ENCODE measurements around the gene S1PR2. TPM values are rescaled to one million over a fixed set of nuclear protein-coding genes. Genes with fewer than 3 reads are reported as not detected.

The S1PR2 gene
- total and polyA plus RNA-seq, 4 donors: 3.3 to 14.3 (median 7.0) TPM

GRCh38 chr19:10230173-10230860 lies 814 bp downstream of the S1PR2 start:
- 0 to 1% methylated on average over 65 to 70 of the region's 70 CpGs for WGBS, 2 donors
- ATAC-seq (ENCODE audit: low FRiP score) (peak; percentile 34), DNase-seq (peak; percentile 79 to 87)
- H3K27ac ChIP-seq (ENCODE audit: low read depth in 1 of 2, low read length in 2 of 2): no peak overlapping the region
- intact Hi-C loops (cut with DNase I): no loop called here
- no peaks in the 10 kb centered on the region for H3K9me3 ChIP-seq (ENCODE audit: control insufficient read depth, low read length)
- H3K36me3 ChIP-seq (ENCODE audit: control insufficient read depth in 1 of 2, insufficient read depth in 2 of 2, low read length in 1 of 2): no peaks in the 10 kb centered on the region
- no peaks in the 10 kb centered on the region for H3K27me3 ChIP-seq (ENCODE audit: control insufficient read depth in 1 of 2, insufficient read depth in 2 of 2, low read length in 1 of 2)
- H3K4me3 ChIP-seq (ENCODE audit: low read length in 2 of 2): peak overlapping the region; percentile 44 to 77
- H3K4me1 ChIP-seq (ENCODE audit: control insufficient read depth in 1 of 2, insufficient read depth in 2 of 2, low read length in 2 of 2): no peaks in the 10 kb centered on the region

GRCh38 chr19:10228920-10229319 lies 2.2 kb downstream of the S1PR2 start:
- Histone ChIP-seq H3K27me3 (ENCODE audit: control insufficient read depth in 1 of 2, insufficient read depth in 2 of 2, low read length in 1 of 2) (no peaks in the 10 kb centered on the region), H3K27ac (ENCODE audit: low read depth in 1 of 2, low read length in 2 of 2) (no peak overlapping the region), H3K9me3 (ENCODE audit: control insufficient read depth, low read length) (no peaks in the 10 kb centered on the region), H3K36me3 (ENCODE audit: control insufficient read depth in 1 of 2, insufficient read depth in 2 of 2, low read length in 1 of 2) (no peaks in the 10 kb centered on the region), H3K4me1 (ENCODE audit: control insufficient read depth in 1 of 2, insufficient read depth in 2 of 2, low read length in 2 of 2) (no peaks in the 10 kb centered on the region), H3K4me3 (ENCODE audit: low read length in 2 of 2) (no peak overlapping the region)
- DNase-seq (no peak), ATAC-seq (ENCODE audit: low FRiP score) (no peak)
- intact Hi-C loops (cut with DNase I): no loop called here
- 78 to 85% methylated on average over 2 of the region's 2 CpGs for WGBS, 2 donors

- 82 to 93% methylated on average over 5 of the region's 5 CpGs for WGBS, 2 donors
- DNase-seq: no peak
Observed at GRCh38 chr19:10228393-10228792, 2.7 kb downstream of the S1PR2 start.

GRCh38 chr19:10227026-10227971 lies 3.8 kb downstream of the S1PR2 start:
- no peaks in the 10 kb centered on the region for H3K4me1 ChIP-seq (ENCODE audit: control insufficient read depth in 1 of 2, insufficient read depth in 2 of 2, low read length in 2 of 2)
- no peak overlapping the region for H3K4me3 ChIP-seq (ENCODE audit: low read length in 2 of 2)
- no peak for DNase-seq

More at GRCh38 chr19:10228393-10228792, 2.7 kb downstream of the S1PR2 start:
- no peaks in the 10 kb centered on the region for H3K36me3 ChIP-seq (ENCODE audit: control insufficient read depth in 1 of 2, insufficient read depth in 2 of 2, low read length in 1 of 2)
- no peaks in the 10 kb centered on the region for H3K4me1 ChIP-seq (ENCODE audit: control insufficient read depth in 1 of 2, insufficient read depth in 2 of 2, low read length in 2 of 2)
- intact Hi-C loops (cut with DNase I): no loop called here
- H3K4me3 ChIP-seq (ENCODE audit: low read length in 2 of 2): no peak overlapping the region
- no peaks in the 10 kb centered on the region for H3K27me3 ChIP-seq (ENCODE audit: control insufficient read depth in 1 of 2, insufficient read depth in 2 of 2, low read length in 1 of 2)
- ATAC-seq (ENCODE audit: low FRiP score): no peak
- no peaks in the 10 kb centered on the region for H3K9me3 ChIP-seq (ENCODE audit: control insufficient read depth, low read length)
- H3K27ac ChIP-seq (ENCODE audit: low read depth in 1 of 2, low read length in 2 of 2): no peak overlapping the region

GRCh38 chr19:10226376-10227025 lies 4.6 kb downstream of the S1PR2 start:
- ATAC-seq (ENCODE audit: low FRiP score) (peak; percentile 76), DNase-seq (peak; percentile 79 to 83)
- H3K27ac ChIP-seq (ENCODE audit: low read depth in 1 of 2, low read length in 2 of 2): no peak overlapping the region
- H3K4me1 ChIP-seq (ENCODE audit: control insufficient read depth in 1 of 2, insufficient read depth in 2 of 2, low read length in 2 of 2): no peaks in the 10 kb centered on the region
- no peaks in the 10 kb centered on the region for H3K27me3 ChIP-seq (ENCODE audit: control insufficient read depth in 1 of 2, insufficient read depth in 2 of 2, low read length in 1 of 2)
- H3K9me3 ChIP-seq (ENCODE audit: control insufficient read depth, low read length): no peaks in the 10 kb centered on the region
- 26 to 36% methylated on average over 12 to 13 of the region's 13 CpGs for WGBS, 2 donors
- no peak overlapping the region for H3K4me3 ChIP-seq (ENCODE audit: low read length in 2 of 2)
- intact Hi-C loops (cut with DNase I): no loop called here
- H3K36me3 ChIP-seq (ENCODE audit: control insufficient read depth in 1 of 2, insufficient read depth in 2 of 2, low read length in 1 of 2): no peaks in the 10 kb centered on the region

More at GRCh38 chr19:10227026-10227971, 3.8 kb downstream of the S1PR2 start:
- Histone ChIP-seq H3K27me3 (ENCODE audit: control insufficient read depth in 1 of 2, insufficient read depth in 2 of 2, low read length in 1 of 2) (no peaks in the 10 kb centered on the region), H3K9me3 (ENCODE audit: control insufficient read depth, low read length) (no peaks in the 10 kb centered on the region), H3K27ac (ENCODE audit: low read depth in 1 of 2, low read length in 2 of 2) (no peak overlapping the region), H3K36me3 (ENCODE audit: control insufficient read depth in 1 of 2, insufficient read depth in 2 of 2, low read length in 1 of 2) (no peaks in the 10 kb centered on the region)
- intact Hi-C loops (cut with DNase I): no loop called here
- 70 to 73% methylated on average over 26 to 28 of the region's 28 CpGs for WGBS, 2 donors
- no peak for ATAC-seq (ENCODE audit: low FRiP score)

GRCh38 chr19:10226021-10226375 lies 5.1 kb downstream of the S1PR2 start:
- Histone ChIP-seq H3K9me3 (ENCODE audit: control insufficient read depth, low read length) (no peaks in the 10 kb centered on the region), H3K4me1 (ENCODE audit: control insufficient read depth in 1 of 2, insufficient read depth in 2 of 2, low read length in 2 of 2) (no peaks in the 10 kb centered on the region), H3K27me3 (ENCODE audit: control insufficient read depth in 1 of 2, insufficient read depth in 2 of 2, low read length in 1 of 2) (no peaks in the 10 kb centered on the region), H3K4me3 (ENCODE audit: low read length in 2 of 2) (no peak overlapping the region), H3K27ac (ENCODE audit: low read depth in 1 of 2, low read length in 2 of 2) (no peak overlapping the region), H3K36me3 (ENCODE audit: control insufficient read depth in 1 of 2, insufficient read depth in 2 of 2, low read length in 1 of 2) (no peaks in the 10 kb centered on the region)
- intact Hi-C loops (cut with DNase I): no loop called here
- 76% methylated on average over 6 of the region's 6 CpGs for WGBS, 2 donors
- no peak for ATAC-seq (ENCODE audit: low FRiP score)
- no peak for DNase-seq

- 96 to 98% methylated on average over 23 of the region's 23 CpGs for WGBS, 2 donors
- H3K4me3 ChIP-seq (ENCODE audit: low read length in 2 of 2): no peak overlapping the region
- no peaks in the 10 kb centered on the region for H3K27me3 ChIP-seq (ENCODE audit: control insufficient read depth in 1 of 2, insufficient read depth in 2 of 2, low read length in 1 of 2)
- H3K9me3 ChIP-seq (ENCODE audit: control insufficient read depth, low read length): no peaks in the 10 kb centered on the region
- DNase-seq (peak in 1 of 2 donors; percentile 77), ATAC-seq (ENCODE audit: low FRiP score) (no peak)
- H3K4me1 ChIP-seq (ENCODE audit: control insufficient read depth in 1 of 2, insufficient read depth in 2 of 2, low read length in 2 of 2): no peaks in the 10 kb centered on the region
- intact Hi-C loops (cut with DNase I): no loop called here
- H3K27ac ChIP-seq (ENCODE audit: low read depth in 1 of 2, low read length in 2 of 2): no peak overlapping the region
- H3K36me3 ChIP-seq (ENCODE audit: control insufficient read depth in 1 of 2, insufficient read depth in 2 of 2, low read length in 1 of 2): no peaks in the 10 kb centered on the region
Observed at GRCh38 chr19:10224337-10224736, 6.8 kb downstream of the S1PR2 start.

- Histone ChIP-seq H3K27ac (ENCODE audit: low read depth in 1 of 2, low read length in 2 of 2) (no peak overlapping the region), H3K9me3 (ENCODE audit: control insufficient read depth, low read length) (no peaks in the 10 kb centered on the region), H3K27me3 (ENCODE audit: control insufficient read depth in 1 of 2, insufficient read depth in 2 of 2, low read length in 1 of 2) (no peaks in the 10 kb centered on the region), H3K4me1 (ENCODE audit: control insufficient read depth in 1 of 2, insufficient read depth in 2 of 2, low read length in 2 of 2) (no peaks in the 10 kb centered on the region), H3K36me3 (ENCODE audit: control insufficient read depth in 1 of 2, insufficient read depth in 2 of 2, low read length in 1 of 2) (no peaks in the 10 kb centered on the region), H3K4me3 (ENCODE audit: low read length in 2 of 2) (no peak overlapping the region)
- DNase-seq: no peak
- WGBS, 2 donors: 95% methylated on average over 28 of the region's 28 CpGs
- intact Hi-C loops (cut with DNase I): no loop called here
- ATAC-seq (ENCODE audit: low FRiP score): no peak
Observed at GRCh38 chr19:10223488-10224213, 7.5 kb downstream of the S1PR2 start.

Data from aorta (tissue), 5 donors.